ENCODE results near the gene GOLT1A. TPM values are rescaled to one million over a fixed set of nuclear protein-coding genes. Genes with fewer than 3 reads are reported as not detected.

The GOLT1A gene
- total and polyA plus RNA-seq, 2 experiments from 2014 or later = 0.33 to 2.6 TPM

GRCh38 chr1:204176049-204176448 lies 37.7 kb downstream of the GOLT1A start:
- Histone ChIP-seq H3K27me3 (peaks cover 42% of the 10 kb centered on the region), H3K36me3 (no peaks in the 10 kb centered on the region), H3K4me3 (no peak overlapping the region), H3K4me1 (ENCODE audit: low read depth) (no peaks in the 10 kb centered on the region), H3K27ac (no peak overlapping the region), H3K9me3 (ENCODE audit: low read depth) (no peaks in the 10 kb centered on the region)
- no peak for TF ChIP-seq CTCF (IDR thresholded peaks at IDR 0.05; ENCODE audit: low read depth, low read length)
- no peak for DNase-seq (ENCODE audit: low read depth in 1 of 2, low spot score in 1 of 2)

GRCh38 chr1:204174958-204175357 lies 38.8 kb downstream of the GOLT1A start:
- H3K27ac ChIP-seq = no peak overlapping the region
- H3K4me1 ChIP-seq (ENCODE audit: low read depth) = no peaks in the 10 kb centered on the region
- H3K9me3 ChIP-seq (ENCODE audit: low read depth) = no peaks in the 10 kb centered on the region
- DNase-seq (ENCODE audit: low read depth in 1 of 2, low spot score in 1 of 2) = no peak
- H3K27me3 ChIP-seq = peaks cover 42% of the 10 kb centered on the region
- H3K36me3 ChIP-seq = no peaks in the 10 kb centered on the region
- TF ChIP-seq CTCF (IDR thresholded peaks at IDR 0.05; ENCODE audit: low read depth, low read length) = no peak
- no peak overlapping the region for H3K4me3 ChIP-seq

GRCh38 chr1:204172404-204173029 lies 41.3 kb downstream of the GOLT1A start:
- Histone ChIP-seq H3K27ac (no peak overlapping the region), H3K36me3 (no peaks in the 10 kb centered on the region)

GRCh38 chr1:204171751-204172178 lies 42.0 kb downstream of the GOLT1A start:
- peak in 1 of 2 donors; percentile 31 for DNase-seq (ENCODE audit: low read depth in 1 of 2, low spot score in 1 of 2)
- H3K36me3 ChIP-seq = no peaks in the 10 kb centered on the region
- H3K27ac ChIP-seq = no peak overlapping the region
- no peak overlapping the region for H3K4me3 ChIP-seq
- H3K9me3 ChIP-seq (ENCODE audit: low read depth) = no peaks in the 10 kb centered on the region
- H3K4me1 ChIP-seq (ENCODE audit: low read depth) = no peaks in the 10 kb centered on the region
- no peak for TF ChIP-seq CTCF (IDR thresholded peaks at IDR 0.05; ENCODE audit: low read depth, low read length)
- H3K27me3 ChIP-seq = peaks cover 30% of the 10 kb centered on the region

More at GRCh38 chr1:204172404-204173029, 41.3 kb downstream of the GOLT1A start:
- Histone ChIP-seq H3K4me3 (no peak overlapping the region), H3K27me3 (peaks cover 32% of the 10 kb centered on the region), H3K9me3 (ENCODE audit: low read depth) (no peaks in the 10 kb centered on the region), H3K4me1 (ENCODE audit: low read depth) (no peaks in the 10 kb centered on the region)
- DNase-seq (ENCODE audit: low read depth in 1 of 2, low spot score in 1 of 2) = no peak
- no peak for TF ChIP-seq CTCF (IDR thresholded peaks at IDR 0.05; ENCODE audit: low read depth, low read length)

GRCh38 chr1:204170494-204171155 lies 43.2 kb downstream of the GOLT1A start:
- Histone ChIP-seq H3K36me3 (no peaks in the 10 kb centered on the region), H3K27me3 (peaks cover 21% of the 10 kb centered on the region), H3K4me3 (no peak overlapping the region), H3K9me3 (ENCODE audit: low read depth) (no peaks in the 10 kb centered on the region), H3K4me1 (ENCODE audit: low read depth) (no peaks in the 10 kb centered on the region), H3K27ac (no peak overlapping the region)
- no peak for DNase-seq (ENCODE audit: low read depth in 1 of 2, low spot score in 1 of 2)
- TF ChIP-seq CTCF (IDR thresholded peaks at IDR 0.05; ENCODE audit: low read depth, low read length) = no peak
